BE2C (cell line): ENCODE data around the gene PLPPR1.
"Not testable (repeated sequence)": the region's sequence is repeated elsewhere in the genome, so short reads cannot be mapped to it uniquely, and the experiment has no call there.

Source experiments
- DNase-seq: peaks from one replicate; pipeline ENCODE4 v3.0.0-alpha.2; 2020
- H3K27me3 ChIP-seq: fragments of 250-450 bp; sonication (Bioruptor Pico); 2 replicates; pipeline ENCODE4 v1.5.1; 2020; ENCODE audit warnings: mild to moderate bottlenecking
- H3K36me3 ChIP-seq: fragments of 250-450 bp; sonication (Bioruptor Pico); 2 replicates; pipeline ENCODE4 v1.5.1; 2020; ENCODE audit warnings: mild to moderate bottlenecking
- H3K4me1 ChIP-seq: fragments of 250-450 bp; sonication (Bioruptor Pico); 2 replicates; pipeline ENCODE4 v1.5.1; 2020
- H3K4me3 ChIP-seq: 2 replicates; pipeline ENCODE4 v1.5.1; 2011; ENCODE audit warnings: low read depth, low read length
- H3K9me3 ChIP-seq: fragments of 250-450 bp; sonication (Bioruptor Pico); 2 replicates; pipeline ENCODE4 v1.5.1; 2020
- TF ChIP-seq, protein P1 (sequence below): IDR thresholded peaks from 2 replicates; pipeline ENCODE4 v1.5.1; 2012; ENCODE audit warnings: mild to moderate bottlenecking, low read depth, low read length

PLPPR1 gene

GRCh38 chr9:101117161-101117560 is 88.6 kb downstream of the PLPPR1 start:
- no peaks in the 10 kb centered on the region for H3K9me3 ChIP-seq
- H3K4me3 ChIP-seq, result no peak overlapping the region
- TF ChIP-seq, protein P1, sequence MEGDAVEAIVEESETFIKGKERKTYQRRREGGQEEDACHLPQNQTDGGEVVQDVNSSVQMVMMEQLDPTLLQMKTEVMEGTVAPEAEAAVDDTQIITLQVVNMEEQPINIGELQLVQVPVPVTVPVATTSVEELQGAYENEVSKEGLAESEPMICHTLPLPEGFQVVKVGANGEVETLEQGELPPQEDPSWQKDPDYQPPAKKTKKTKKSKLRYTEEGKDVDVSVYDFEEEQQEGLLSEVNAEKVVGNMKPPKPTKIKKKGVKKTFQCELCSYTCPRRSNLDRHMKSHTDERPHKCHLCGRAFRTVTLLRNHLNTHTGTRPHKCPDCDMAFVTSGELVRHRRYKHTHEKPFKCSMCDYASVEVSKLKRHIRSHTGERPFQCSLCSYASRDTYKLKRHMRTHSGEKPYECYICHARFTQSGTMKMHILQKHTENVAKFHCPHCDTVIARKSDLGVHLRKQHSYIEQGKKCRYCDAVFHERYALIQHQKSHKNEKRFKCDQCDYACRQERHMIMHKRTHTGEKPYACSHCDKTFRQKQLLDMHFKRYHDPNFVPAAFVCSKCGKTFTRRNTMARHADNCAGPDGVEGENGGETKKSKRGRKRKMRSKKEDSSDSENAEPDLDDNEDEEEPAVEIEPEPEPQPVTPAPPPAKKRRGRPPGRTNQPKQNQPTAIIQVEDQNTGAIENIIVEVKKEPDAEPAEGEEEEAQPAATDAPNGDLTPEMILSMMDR, result no peak
- DNase-seq, result no peak
- no peaks in the 10 kb centered on the region for H3K36me3 ChIP-seq
- no peaks in the 10 kb centered on the region for H3K27me3 ChIP-seq
- no peaks in the 10 kb centered on the region for H3K4me1 ChIP-seq

GRCh38 chr9:101119206-101119819 is 90.8 kb downstream of the PLPPR1 start:
- H3K4me3 ChIP-seq, result no peak overlapping the region
- TF ChIP-seq, protein P1, result peak; percentile 73
- H3K36me3 ChIP-seq, result no peaks in the 10 kb centered on the region
- H3K4me1 ChIP-seq, result no peaks in the 10 kb centered on the region
- peak; percentile 52 for DNase-seq
- no peaks in the 10 kb centered on the region for H3K9me3 ChIP-seq
- no peaks in the 10 kb centered on the region for H3K27me3 ChIP-seq

DNA sequence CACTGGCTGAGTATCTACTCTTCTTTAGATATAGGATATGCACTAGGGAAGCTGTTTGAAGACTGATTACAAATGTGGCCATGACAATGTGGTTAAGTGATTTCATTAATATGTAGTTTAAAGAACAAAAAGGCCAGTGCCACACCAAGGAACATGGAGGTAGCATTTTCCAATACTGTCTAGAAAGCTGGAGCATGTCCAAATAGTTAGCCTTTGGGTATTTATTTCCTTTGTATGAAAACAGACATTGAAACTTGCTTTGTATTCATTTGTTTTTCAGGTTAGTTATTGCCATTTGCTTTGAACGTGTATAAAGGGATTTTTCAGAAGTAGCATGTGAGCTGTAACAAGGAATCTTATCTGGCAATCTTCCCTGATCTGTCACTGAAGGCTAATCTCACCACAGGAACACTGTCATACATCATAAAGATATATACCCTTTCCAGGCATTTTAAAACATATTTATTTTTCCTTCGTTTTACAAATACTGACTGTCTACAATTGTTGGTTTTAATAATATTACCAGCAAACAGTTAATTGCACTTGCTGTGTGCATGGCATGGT is 93.4 kb downstream of the PLPPR1 start:
- TF ChIP-seq, protein P1, result no peak

GRCh38 chr9:101126556-101126955 is 98.0 kb downstream of the PLPPR1 start:
- no peaks in the 10 kb centered on the region for H3K36me3 ChIP-seq
- no peaks in the 10 kb centered on the region for H3K27me3 ChIP-seq
- no peaks in the 10 kb centered on the region for H3K9me3 ChIP-seq
- H3K4me1 ChIP-seq, result no peaks in the 10 kb centered on the region
- no peak for DNase-seq
- no peak overlapping the region for H3K4me3 ChIP-seq
- TF ChIP-seq, protein P1, result no peak

More for the DNA sequence above, 93.4 kb downstream of the PLPPR1 start:
- Histone ChIP-seq H3K4me1 (no peaks in the 10 kb centered on the region), H3K9me3 (no peaks in the 10 kb centered on the region), H3K4me3 (no peak overlapping the region), H3K27me3 (no peaks in the 10 kb centered on the region), H3K36me3 (no peaks in the 10 kb centered on the region)
- no peak for DNase-seq

DNA sequence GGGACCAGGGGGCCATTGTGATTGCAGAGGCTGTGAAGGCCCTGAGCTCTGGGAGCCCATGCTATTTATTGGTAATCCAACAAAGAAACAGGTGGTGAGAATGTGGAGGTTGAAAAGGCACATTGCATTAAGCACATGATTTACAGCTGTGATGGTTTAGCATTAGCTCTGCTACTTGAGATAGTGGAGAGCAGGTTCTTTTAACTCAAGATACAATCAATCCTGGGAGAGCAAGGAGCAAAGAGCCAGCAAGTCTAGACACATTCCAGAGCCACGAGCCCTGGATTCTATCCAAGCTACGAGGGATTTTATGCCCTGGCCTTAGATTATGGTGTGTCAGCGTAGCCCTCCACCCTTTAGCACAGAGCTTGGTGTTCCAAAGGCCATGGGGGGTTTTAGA is 98.8 kb downstream of the PLPPR1 start:
- not testable (repeated sequence) for H3K4me3 ChIP-seq, H3K4me1 ChIP-seq, H3K36me3 ChIP-seq, DNase-seq, H3K27me3 ChIP-seq, H3K9me3 ChIP-seq

DNA sequence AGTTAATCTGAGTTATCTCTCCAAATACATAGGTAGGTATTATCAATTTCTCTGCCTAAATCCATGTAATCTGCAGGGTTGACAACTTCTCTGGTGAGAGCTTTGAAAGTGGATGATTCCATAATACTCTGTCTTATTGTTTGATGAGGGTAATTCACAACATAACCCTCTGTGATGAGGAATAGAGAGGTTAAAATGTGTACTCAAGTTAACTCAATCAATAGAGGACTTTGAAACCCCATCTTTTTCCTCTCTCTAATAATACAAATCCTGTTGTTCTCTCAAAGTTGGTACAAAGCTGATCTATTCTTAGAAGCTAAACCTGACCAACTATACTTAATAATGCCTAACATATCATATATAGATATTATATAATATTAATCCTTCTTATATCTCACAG is 100.1 kb downstream of the PLPPR1 start:
- no peaks in the 10 kb centered on the region for H3K27me3 ChIP-seq
- TF ChIP-seq, protein P1, result no peak
- H3K4me3 ChIP-seq, result no peak overlapping the region

GRCh38 chr9:101130054-101130453 is 101.5 kb downstream of the PLPPR1 start:
- Histone ChIP-seq H3K9me3 (no peaks in the 10 kb centered on the region), H3K4me3 (no peak overlapping the region), H3K36me3 (no peaks in the 10 kb centered on the region), H3K4me1 (no peaks in the 10 kb centered on the region), H3K27me3 (no peaks in the 10 kb centered on the region)
- no peak for DNase-seq
- TF ChIP-seq, protein P1, result no peak

More for the DNA sequence above, 100.1 kb downstream of the PLPPR1 start:
- no peak for DNase-seq
- no peaks in the 10 kb centered on the region for H3K9me3 ChIP-seq
- no peaks in the 10 kb centered on the region for H3K4me1 ChIP-seq
- H3K36me3 ChIP-seq, result no peaks in the 10 kb centered on the region
